Glomerular visceral epithelial cell (primary cell): Measurements from ENCODE around the gene ZIC2.
"Not testable (repeated sequence)": the region's sequence is repeated elsewhere in the genome, so short reads cannot be mapped to it uniquely, and the experiment has no call there.

Experiments
- DNase-seq: peaks from one replicate; pipeline ENCODE4 v3.0.0-alpha.2; 2016; ENCODE audit errors: extremely low spot score

ZIC2 gene

GRCh38 chr13:99981735-99982035 is at the start of gene ZIC2:
TSS of gene ZIC2 (plus strand) at chr13:99981784. CDS start at chr13:99982065, 281 bp downstream.
- DNase-seq = no peak

DNA sequence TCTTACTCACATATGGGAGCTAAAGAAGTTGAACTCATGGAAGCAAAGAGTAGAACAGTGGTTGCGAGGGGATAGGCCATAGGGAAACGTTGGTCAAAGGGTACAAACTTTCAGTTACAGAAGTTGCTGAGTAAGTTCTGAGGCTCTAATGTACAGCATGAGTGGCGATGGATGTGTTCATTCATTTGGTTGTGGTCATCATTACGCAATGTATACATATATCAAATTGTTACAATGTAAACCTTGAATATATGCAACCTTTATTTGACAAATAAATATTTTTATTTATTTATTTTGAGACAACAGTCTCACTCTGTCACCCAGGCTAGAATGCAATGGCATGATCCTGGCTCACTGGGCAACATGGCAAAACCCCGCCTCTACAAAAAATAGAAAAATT is 48.7 kb upstream of the ZIC2 start:
- no peak for DNase-seq

DNA sequence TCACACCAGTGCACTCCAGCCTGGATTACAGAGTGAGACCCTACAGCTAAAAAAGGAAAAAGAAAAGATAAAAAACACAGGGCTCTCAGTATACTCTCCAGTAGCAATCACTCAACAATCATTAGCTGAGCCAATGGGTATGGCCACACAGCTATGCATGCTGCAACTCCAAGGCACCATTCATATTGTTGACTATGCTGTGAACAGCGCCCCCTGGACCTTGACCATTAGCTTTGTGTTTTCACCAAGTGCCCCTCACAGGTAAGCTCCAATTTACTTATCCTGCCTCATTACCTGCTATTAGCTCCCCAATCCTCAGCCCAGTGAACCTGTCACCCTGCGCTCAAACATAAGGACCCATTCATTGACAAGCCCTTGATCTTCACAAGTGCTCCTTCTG is 45.8 kb upstream of the ZIC2 start:
- no peak for DNase-seq

DNA sequence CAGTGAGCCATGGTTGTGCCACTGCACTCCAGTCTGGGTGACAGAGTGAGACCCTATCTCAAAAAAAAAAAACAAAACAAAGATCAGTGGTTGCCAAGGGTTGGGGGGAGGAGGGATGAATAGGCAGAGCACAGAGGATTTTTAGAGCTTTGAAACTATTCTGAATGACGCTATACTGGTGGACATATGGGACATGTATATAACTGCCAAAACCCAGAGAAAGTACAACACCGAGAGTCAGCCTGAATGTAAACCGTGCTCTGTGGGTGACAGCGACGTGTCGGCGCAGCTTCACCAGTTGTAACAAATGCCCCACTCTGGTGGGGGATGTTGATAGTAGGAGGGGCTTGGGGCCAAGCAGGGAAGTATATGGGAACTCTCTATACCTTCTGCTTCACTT is 42.9 kb upstream of the ZIC2 start:
- DNase-seq = no peak

DNA sequence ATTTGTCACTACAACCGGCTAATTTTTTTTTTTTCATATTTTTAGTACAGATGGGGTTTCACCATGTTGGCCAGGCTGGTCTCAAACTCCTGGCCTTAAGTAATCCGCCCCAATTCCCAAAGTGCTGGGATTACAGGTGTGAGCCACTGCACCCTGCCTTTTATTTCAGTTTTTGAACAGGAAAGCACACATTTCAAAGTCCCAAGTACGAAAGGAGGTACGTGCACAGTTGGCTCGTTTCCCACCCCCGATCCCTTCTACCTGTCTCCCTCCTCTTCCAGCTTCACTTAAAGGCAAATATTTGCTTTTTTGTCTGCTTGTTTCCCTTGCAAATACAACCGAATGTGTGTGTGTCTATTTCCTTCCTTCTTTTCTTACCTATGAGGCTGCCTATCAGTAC is 40.5 kb upstream of the ZIC2 start:
- no peak for DNase-seq

- no peak for DNase-seq
These were observed 39.7 kb upstream of the ZIC2 start for GRCh38 chr13:99941911-99942310.

GRCh38 chr13:99944102-99944501 is 37.5 kb upstream of the ZIC2 start:
- DNase-seq = no peak

DNA sequence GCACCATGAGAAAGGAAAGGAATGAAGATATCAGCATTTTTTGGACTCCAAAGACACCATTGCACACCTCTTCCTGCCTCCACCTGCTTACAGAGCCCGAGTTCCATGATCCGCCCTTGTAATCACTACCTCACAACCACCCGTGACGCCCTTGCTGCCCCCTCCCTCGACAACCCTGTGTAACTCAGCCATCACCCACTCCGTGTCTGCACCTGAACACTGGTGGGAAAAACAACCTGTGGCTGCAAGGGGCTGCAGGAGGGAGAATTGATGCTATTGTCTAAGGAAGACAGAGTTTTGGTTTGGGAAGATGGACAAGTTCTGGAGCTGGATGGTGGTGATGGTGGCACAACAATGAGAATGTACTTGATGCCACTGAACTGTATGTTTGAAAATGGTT is 37.0 kb upstream of the ZIC2 start:
- no peak for DNase-seq

DNA sequence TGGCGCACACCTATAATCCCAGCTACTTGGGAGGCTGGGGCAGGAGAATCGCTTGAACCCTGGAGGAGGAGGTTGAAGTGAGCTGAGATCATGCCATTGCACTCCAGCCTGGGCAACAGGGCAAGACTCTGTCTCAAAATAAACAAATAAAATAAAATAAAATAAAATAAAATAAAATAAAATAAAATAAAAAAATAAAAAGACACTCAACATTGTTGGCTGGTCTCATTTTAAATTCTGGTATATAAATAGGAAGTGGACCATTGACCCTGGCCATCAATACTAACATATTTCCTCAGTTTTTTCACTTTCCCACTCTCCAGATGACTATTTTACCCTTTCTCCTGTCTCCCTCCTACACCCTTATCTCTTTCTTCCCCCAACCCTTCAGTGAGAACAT is 36.1 kb upstream of the ZIC2 start:
- DNase-seq = not testable (repeated sequence)

DNA sequence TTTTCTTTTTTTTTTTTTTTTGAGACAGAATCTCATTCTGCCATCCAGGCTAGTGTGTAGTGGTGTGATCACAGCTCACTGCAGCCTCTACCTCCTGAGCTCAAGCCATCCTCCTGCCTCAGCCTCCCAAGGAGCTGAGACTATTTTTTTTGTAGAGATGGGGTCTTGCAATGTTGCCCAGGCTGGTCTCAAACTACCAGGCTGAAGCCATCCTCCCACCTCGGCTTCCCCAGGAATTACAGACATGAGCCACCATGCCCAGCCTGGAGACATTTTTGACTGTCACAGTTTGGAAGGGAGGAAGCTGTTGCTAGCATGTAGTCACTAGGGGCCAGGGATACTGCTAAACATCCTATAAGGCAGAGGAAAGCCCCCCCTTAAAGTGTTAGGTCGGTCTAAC is 33.9 kb upstream of the ZIC2 start:
- DNase-seq = no peak

DNA sequence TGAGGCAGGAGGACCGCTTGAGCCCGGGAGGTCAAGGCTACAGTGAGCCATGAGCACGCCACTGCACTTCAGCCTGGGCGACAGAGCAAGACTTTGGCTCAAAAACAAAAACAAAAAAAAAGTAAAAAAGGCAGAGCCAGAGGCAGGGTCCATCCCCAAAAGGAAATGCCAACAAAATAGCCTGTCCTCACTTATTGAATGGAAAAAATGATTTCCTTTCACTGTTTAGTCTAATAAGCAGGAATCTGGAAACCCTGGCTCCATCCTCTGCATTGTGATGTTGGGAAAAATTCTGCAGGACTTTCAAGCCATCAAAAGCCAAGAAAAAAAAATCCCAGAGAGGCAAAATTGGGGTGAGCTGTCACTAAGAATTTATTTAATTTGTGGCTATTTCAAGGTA is 33.2 kb upstream of the ZIC2 start:
- DNase-seq = no peak

DNA sequence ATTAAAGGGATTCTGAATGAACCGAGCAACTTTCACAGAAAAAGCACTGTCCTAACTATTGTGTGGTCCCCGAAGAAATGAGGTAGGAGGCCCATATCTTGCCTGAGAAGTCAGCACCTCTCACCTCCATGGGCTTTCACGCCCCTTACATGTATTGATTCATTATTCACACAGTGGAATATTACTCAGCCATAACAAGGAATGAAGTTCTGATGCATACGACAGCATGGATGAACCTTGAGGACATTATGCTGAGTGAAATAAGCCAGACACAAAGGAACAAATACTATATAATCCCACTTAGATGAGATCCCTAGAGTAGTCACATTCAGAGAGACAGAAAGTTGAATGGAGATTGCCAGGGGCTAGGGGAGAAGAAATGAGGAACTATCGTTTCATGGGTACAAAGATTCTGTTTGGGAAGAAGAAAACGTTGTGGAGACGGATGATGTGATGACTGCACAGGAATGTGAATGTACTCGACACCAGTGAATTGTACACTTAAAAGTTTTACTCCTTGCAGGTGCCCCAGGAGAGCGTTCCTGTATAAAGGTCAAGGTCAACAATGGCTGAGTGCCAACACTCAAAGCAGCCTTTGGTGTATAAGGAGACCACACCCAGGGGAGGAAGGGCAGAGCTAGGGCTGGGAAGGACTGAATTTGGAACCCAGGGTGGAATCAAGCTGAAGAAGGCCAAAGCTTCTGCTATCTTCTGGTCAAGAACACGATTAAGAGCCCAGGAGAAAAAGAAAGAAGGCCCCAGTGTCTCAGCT is 32.5 kb upstream of the ZIC2 start:
- no peak for DNase-seq

DNA sequence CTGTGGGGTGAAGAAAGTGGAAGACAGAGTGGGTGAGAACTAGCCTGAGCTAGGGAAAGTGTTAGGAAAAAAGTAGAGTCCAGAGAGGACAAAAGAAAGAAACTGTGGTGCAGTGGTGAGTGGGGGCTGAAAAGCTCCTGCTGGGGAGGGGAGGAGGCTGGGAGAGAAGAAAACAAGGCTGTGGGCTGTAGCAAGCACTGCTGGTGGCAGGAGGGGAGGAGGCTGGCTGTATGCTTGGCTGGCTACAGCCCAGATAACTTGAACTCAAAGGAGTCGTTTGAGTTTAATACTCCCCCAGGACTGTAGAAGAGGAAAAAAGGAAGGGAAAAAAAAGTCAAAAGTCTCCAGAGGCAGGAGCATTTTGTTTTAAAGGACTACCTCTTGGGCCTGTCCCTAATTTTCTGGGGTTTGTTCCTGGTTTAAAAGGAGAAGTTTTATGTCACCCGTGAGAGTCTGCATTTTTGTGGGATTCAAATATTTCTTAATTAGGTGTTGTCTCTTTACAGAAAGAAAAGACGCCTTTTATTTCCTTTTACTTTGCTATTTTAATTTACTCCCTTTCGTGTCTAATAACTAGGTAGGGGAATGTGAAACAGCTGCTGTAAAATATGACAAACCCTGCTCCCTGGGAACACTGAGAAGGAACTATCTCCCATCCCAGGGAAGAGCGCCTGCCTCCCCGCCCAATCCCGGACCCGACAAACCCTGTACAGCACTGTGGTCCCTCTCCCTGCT is 31.7 kb upstream of the ZIC2 start:
- no peak for DNase-seq

GRCh38 chr13:99951666-99952065 is 29.9 kb upstream of the ZIC2 start:
- DNase-seq = not testable (repeated sequence)

GRCh38 chr13:99953138-99953755 is 28.3 kb upstream of the ZIC2 start:
- DNase-seq = no peak

- no peak for DNase-seq
These were observed 26.4 kb upstream of the ZIC2 start for GRCh38 chr13:99955107-99955746.

DNA sequence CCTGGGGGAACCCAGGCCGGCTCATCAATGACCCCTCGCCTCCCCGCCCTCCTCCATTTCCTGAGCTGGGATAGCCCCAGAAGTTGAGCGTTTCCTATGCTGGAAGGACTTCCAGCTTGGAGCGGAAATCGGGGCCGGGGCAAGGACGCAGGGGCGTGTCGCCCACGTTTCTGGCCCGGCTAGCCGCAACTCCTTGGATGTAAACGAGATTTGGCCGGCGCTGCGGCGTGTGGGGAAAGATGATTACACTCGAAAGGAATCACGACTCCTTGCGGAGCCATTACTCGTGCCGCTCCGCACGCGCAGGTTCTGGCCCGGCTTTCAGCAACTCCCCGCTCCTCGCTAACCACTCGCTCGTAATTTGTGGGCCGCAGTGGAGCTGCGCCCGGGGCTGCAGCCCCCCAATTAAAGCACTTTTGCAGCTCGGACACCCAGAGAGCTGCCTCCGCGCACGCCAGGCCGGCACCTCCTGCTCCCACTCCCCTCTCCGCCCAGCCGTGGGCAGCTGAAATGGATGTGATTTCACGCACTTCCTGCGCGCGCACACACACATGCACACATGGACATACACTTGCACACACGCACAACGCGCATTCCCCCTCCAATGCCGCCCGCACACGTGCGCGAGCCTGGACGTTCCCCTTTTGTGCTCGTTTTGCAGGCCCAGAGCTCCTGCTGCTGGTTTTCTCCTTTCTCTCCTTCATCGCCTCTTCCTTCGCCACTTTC is 25.7 kb upstream of the ZIC2 start:
- no peak for DNase-seq

GRCh38 chr13:99956473-99957349 is 24.9 kb upstream of the ZIC2 start:
- DNase-seq = no peak

DNA sequence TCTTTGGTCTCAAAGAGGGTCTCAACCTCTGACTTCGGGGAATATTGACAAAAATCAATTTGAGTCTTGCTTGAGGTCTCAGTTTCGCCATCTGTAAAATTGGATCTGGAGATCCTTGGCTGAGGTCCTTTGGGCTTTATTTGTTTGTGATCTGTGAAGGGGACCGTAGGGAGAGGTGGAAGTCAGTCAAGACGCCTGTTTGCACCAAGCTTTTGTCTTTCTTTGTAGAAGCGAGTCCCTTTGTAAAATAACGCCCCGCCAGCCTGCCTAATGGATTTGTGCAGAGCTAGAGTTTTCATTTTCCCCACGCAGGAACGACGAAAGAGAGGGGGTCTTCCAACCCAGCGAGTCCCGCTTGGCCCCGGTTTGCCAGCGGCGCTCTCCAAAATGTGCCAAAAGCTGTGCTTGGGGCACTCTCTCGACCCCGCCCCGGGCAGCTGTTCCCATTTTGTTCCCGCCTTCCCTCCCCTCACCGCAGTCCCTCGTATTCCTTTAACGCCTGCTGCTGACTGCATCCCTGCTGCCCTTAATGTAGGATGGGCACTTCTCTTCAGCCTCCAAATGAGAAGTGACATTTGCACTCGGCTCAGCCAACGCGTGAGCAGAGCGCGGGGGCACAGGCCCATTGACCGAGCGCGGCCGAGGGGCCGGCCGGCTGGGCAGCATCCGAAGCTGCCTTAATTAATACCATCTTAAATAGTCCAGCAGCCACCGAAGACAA is 23.0 kb upstream of the ZIC2 start:
- no peak for DNase-seq

- DNase-seq = no peak
These were observed 22.5 kb upstream of the ZIC2 start for GRCh38 chr13:99959127-99959539.
